Measurements from ENCODE around the gene VPS52.

GRCh38 chr6:33205191-33206026 lies 66.3 kb downstream of the VPS52 start:
- TF ChIP-seq, protein P1, sequence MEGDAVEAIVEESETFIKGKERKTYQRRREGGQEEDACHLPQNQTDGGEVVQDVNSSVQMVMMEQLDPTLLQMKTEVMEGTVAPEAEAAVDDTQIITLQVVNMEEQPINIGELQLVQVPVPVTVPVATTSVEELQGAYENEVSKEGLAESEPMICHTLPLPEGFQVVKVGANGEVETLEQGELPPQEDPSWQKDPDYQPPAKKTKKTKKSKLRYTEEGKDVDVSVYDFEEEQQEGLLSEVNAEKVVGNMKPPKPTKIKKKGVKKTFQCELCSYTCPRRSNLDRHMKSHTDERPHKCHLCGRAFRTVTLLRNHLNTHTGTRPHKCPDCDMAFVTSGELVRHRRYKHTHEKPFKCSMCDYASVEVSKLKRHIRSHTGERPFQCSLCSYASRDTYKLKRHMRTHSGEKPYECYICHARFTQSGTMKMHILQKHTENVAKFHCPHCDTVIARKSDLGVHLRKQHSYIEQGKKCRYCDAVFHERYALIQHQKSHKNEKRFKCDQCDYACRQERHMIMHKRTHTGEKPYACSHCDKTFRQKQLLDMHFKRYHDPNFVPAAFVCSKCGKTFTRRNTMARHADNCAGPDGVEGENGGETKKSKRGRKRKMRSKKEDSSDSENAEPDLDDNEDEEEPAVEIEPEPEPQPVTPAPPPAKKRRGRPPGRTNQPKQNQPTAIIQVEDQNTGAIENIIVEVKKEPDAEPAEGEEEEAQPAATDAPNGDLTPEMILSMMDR (IDR thresholded peaks at IDR 0.05): no peak
- TF ChIP-seq EZH2 (IDR thresholded peaks at IDR 0.05; ENCODE audit: borderline replicate concordance, insufficient read depth, low read depth, low read length, poor library complexity, severe bottlenecking): no peak

Measured in B cell (primary cell).